Muscle layer of colon (tissue), 2 donors: Measurements from ENCODE around the gene RPS6KA2.

Experiments
- H3K27ac ChIP-seq: one replicate; pipeline ENCODE4 v1.7.0; 2013; ENCODE audit warnings: low read depth, mild to moderate bottlenecking, low read length, moderate library complexity
- H3K27me3 ChIP-seq, 2 donors: one replicate each; pipeline ENCODE4 v1.7.0; 2013; ENCODE audit warnings: low read length in 2 of 2, mild to moderate bottlenecking in 2 of 2; ENCODE audit not compliant: insufficient read depth in 2 of 2, control insufficient read depth in 1 of 2
- H3K36me3 ChIP-seq: one replicate; pipeline ENCODE4 v1.7.0; 2013; ENCODE audit warnings: mild to moderate bottlenecking, low read length; ENCODE audit not compliant: insufficient read depth
- H3K4me1 ChIP-seq: one replicate; pipeline ENCODE4 v1.7.0; 2013; ENCODE audit warnings: mild to moderate bottlenecking, low read length; ENCODE audit not compliant: insufficient read depth
- H3K4me3 ChIP-seq, 2 donors: one replicate each; pipeline ENCODE4 v1.7.0; 2013; ENCODE audit warnings: low read length in 2 of 2, low read depth in 1 of 2, mild to moderate bottlenecking in 1 of 2, moderate library complexity in 1 of 2
- H3K9ac ChIP-seq: one replicate; pipeline ENCODE4 v1.7.0; 2013; ENCODE audit warnings: low read length
- H3K9me3 ChIP-seq: one replicate; pipeline ENCODE4 v1.7.0; 2013; ENCODE audit warnings: mild to moderate bottlenecking, low read length
- donor health status: abdominal sarcoma.
- donor health status: Adenocarcinoma of cecum.

RPS6KA2 gene

DNA sequence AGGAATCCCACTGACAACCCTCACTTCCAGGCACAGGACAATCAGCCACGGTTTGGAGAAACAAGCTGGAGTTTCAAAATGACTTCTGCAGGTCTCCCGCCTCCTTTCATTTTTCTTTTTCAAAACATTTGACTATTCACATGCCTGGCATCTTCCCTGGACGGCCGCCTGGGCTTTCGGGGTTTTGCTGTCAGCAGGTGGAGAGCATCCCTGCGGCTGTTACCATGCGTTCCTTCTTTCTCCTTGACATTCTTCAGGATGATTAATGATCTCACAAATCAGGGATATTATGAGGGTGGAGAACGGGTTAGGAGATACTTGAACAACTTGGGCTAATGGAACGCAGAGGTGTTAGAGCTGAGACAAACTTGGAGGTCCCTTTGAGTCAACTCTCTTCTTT lies 101.5 kb downstream of the RPS6KA2 start:
- no peaks in the 10 kb centered on the region for H3K27me3 ChIP-seq
- H3K4me1 ChIP-seq, result no peaks in the 10 kb centered on the region
- no peak overlapping the region for H3K27ac ChIP-seq
- no peaks in the 10 kb centered on the region for H3K9me3 ChIP-seq
- no peak overlapping the region for H3K9ac ChIP-seq
- H3K36me3 ChIP-seq, result no peaks in the 10 kb centered on the region
- H3K4me3 ChIP-seq, result no peak overlapping the region

DNA sequence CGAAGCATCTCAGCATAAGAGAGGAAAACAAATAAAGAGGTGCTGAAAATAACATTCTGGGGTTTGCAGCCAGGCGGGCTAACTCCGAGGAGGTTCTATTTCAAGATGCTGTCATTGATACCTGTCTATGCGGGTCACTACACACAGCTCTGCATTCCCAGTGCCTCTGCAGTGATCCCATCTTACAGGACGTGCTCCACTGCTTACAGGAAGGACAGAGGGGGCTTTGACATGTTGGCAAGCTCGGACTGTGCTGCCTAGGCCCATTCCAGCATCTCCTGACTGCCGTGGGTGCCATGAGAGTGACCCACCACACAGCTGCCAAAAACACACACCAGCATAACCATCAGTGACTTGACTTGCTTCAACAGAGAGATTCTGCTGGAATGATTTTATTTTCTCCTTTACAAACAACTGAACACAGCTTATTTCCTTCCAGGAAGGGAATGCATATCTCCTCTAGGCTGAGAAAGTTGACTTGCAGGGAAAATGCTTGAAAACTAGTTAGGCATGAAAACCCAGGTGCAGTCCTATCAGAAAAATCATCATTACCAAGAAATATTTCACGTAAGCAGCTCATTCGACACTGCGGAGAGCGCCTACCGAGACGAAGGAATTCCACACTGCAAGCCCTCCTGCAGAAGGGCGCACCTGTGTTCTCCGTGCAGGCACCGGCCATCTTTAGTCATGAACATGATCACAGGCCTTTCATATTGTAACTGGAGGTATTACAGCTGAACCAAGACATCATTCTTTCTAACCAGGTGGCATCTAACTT lies 103.1 kb downstream of the RPS6KA2 start:
- H3K9me3 ChIP-seq, result no peaks in the 10 kb centered on the region
- no peaks in the 10 kb centered on the region for H3K4me1 ChIP-seq
- no peaks in the 10 kb centered on the region for H3K36me3 ChIP-seq
- no peaks in the 10 kb centered on the region for H3K27me3 ChIP-seq
- H3K4me3 ChIP-seq, result no peak overlapping the region
- H3K9ac ChIP-seq, result no peak overlapping the region
- no peak overlapping the region for H3K27ac ChIP-seq

DNA sequence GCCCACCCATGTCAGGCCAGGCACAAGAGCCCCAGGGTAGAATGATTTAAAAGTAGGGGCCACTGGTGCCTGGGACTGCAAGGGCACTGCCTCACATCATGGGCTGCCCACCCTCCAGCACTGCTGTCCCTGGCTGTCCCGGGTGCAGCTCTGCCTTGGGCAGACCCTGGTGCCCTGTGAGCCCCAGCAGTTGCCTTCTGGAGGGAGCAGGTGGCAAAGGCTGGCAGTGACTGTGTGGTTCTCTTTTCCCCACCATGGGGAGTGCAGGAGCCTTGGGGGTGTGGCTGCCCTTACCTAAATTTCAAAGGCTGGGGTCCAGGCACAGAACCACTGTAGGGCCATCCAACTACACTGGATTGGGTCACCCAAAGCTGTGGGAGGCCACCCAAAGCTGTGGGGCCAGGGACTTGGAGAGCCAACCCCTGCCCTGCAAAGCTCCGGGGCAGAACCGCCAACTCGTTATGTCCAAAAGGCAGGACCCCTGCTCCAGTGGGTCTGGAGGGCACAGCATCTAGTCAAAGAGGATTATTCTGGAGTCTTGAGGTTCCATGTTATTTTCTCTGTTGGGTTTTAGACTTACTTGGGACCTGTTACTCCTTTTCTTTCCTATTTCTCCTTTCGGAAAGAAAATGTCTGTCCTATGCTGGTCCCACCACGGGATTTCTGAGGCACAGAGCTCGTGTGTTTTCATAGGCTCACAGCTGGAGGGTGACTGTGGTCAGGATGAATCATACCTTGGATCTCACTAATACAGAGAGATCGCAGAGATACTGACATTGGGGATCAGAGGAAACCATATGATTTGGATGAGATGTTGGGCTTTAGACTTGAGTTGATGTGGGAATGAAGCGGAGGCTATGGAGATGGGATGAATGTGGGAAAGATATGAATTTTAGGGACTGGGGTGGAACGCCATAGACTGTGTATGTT lies 105.9 kb downstream of the RPS6KA2 start:
- Histone ChIP-seq H3K4me3 (no peak overlapping the region), H3K27ac (no peak overlapping the region), H3K36me3 (no peaks in the 10 kb centered on the region), H3K4me1 (no peaks in the 10 kb centered on the region), H3K9me3 (no peaks in the 10 kb centered on the region), H3K27me3 (no peaks in the 10 kb centered on the region), H3K9ac (no peak overlapping the region)

DNA sequence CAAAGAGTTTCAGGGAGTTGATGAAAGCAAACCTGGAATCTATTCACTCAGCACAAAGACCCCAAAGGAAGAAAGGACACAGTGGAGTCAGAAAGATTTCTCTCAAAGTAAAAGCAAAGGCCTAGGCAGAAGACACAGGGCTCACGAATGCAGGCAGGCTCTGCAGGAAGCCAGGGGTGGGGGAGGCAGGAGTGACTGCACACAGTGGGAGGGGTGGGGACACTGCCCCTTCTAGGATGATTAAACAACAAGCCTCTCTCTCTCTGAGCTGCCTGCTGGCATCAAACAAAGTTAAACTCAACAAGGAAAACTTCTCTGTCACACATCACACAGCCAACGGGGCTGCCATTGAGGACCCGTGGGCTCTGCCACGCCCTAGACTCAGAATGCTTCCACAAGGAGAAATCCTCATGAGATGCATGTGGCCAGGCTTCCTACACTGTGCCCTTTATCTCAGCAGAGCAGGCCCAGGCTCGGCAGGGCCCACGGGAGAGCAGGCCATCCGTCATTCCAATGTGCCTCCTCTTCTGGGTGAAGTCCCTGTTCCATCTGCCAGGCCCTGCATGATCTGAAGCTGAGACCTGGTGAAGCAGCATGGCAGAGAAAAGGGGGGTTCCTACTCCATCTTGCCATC lies 110.7 kb downstream of the RPS6KA2 start:
- no peaks in the 10 kb centered on the region for H3K9me3 ChIP-seq
- H3K36me3 ChIP-seq, result no peaks in the 10 kb centered on the region
- H3K9ac ChIP-seq, result no peak overlapping the region
- no peak overlapping the region for H3K4me3 ChIP-seq
- H3K27me3 ChIP-seq, result no peaks in the 10 kb centered on the region
- no peaks in the 10 kb centered on the region for H3K4me1 ChIP-seq
- no peak overlapping the region for H3K27ac ChIP-seq

DNA sequence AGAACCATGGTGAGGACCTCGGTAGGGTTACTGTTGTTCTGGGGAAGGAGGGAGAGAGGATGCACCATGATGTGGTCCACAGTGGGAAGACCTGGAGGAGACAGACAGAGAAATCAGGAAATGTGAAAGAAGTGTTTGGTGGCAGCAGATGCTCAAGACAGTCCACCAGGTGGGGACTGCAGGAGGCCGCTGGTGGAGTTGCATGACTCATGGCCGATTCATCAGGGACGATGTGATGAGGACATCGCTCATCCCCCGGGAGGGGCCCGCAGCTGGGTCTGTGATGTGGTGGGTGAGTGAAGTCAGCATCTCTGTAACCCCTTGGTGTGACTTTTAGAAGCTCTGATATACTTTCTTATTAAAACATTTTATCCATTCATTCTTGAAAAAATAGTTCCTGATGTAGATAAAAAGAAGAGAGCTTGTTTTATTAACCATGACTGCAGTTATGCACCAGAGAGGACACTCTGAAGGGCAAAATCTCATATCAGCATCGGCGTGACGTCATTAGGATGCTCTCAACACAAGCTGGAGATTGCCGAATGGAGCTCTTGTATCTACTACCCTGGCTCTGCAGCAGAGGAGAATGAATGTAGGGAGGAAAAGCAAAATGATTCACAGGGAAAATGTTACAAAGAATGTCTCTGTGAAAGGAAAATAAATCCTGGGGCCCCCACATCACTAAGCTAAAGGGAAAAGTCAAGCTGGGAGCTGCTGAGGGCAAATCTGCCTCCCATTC lies 111.8 kb downstream of the RPS6KA2 start:
- Histone ChIP-seq H3K36me3 (no peaks in the 10 kb centered on the region), H3K27me3 (no peaks in the 10 kb centered on the region), H3K9me3 (no peaks in the 10 kb centered on the region), H3K27ac (no peak overlapping the region), H3K4me1 (no peaks in the 10 kb centered on the region), H3K9ac (no peak overlapping the region), H3K4me3 (no peak overlapping the region)

DNA sequence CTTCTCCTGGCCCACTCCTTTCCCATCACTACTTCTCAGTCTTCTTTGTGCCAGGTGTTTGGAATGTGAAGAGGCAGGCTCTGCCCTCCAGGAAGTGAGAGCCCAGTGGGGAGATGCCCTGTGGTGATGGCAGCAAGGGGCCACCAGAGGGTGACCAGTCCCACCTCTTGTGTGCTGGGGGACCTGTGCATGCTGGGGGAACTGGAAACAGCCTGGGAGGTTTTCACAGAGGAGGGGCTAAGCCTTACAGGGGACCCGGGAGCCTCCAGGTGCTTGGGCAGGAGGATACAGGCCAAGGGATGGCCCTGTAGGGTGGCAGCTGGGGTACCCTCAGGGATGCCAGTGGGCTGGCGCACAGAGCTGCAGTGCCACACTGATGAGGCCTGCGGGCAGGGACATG lies 112.9 kb downstream of the RPS6KA2 start:
- peaks cover 3% of the 10 kb centered on the region for H3K36me3 ChIP-seq
- H3K9me3 ChIP-seq, result no peaks in the 10 kb centered on the region
- no peak overlapping the region for H3K27ac ChIP-seq
- no peak overlapping the region for H3K9ac ChIP-seq
- no peaks in the 10 kb centered on the region for H3K4me1 ChIP-seq
- H3K4me3 ChIP-seq, result no peak overlapping the region
- no peaks in the 10 kb centered on the region for H3K27me3 ChIP-seq

DNA sequence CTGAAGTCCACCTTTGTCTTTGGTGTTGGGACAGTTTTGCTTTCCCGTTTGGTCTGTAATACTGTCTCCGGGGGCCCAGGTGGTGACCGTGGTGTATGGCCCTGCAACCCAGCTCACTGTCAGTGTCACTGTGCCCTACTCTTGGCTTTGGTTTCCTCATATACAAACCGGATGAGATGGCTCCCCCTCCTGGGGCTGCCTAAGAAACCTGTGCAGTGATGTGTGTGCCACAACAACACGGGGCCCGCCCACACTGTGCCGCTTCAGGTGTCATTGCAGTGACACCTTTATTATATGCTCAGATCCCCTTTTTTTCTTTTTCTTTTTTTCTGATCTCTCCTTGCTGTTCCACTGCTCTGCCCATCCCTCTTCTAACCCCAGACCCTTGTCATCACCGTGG lies 114.5 kb downstream of the RPS6KA2 start:
- no peaks in the 10 kb centered on the region for H3K27me3 ChIP-seq
- H3K9ac ChIP-seq, result no peak overlapping the region
- H3K27ac ChIP-seq, result no peak overlapping the region
- H3K4me1 ChIP-seq, result no peaks in the 10 kb centered on the region
- H3K9me3 ChIP-seq, result no peaks in the 10 kb centered on the region
- H3K36me3 ChIP-seq, result peaks cover 6% of the 10 kb centered on the region
- H3K4me3 ChIP-seq, result no peak overlapping the region

DNA sequence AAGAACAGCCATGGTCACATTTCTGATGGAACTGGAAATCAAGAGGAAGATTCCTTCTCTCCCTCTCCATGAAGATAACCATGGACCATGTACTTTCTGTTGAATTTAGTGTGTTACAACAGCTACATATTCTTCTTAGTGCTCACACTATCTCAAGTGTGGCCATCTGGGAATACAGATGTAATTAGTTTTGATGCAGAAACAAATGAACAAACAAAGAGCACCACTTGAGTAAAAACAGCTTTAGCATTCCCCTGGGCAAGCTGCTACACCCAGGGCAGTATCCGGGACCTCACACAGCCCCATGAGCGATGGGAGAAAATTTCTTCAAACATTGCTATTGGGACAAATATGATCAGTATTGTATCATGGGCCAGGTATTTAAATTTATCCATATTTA lies 115.7 kb downstream of the RPS6KA2 start:
- no peaks in the 10 kb centered on the region for H3K9me3 ChIP-seq
- H3K27ac ChIP-seq, result no peak overlapping the region
- no peaks in the 10 kb centered on the region for H3K4me1 ChIP-seq
- H3K27me3 ChIP-seq, result no peaks in the 10 kb centered on the region
- H3K4me3 ChIP-seq, result no peak overlapping the region
- H3K9ac ChIP-seq, result no peak overlapping the region
- H3K36me3 ChIP-seq, result peaks cover 6% of the 10 kb centered on the region

DNA sequence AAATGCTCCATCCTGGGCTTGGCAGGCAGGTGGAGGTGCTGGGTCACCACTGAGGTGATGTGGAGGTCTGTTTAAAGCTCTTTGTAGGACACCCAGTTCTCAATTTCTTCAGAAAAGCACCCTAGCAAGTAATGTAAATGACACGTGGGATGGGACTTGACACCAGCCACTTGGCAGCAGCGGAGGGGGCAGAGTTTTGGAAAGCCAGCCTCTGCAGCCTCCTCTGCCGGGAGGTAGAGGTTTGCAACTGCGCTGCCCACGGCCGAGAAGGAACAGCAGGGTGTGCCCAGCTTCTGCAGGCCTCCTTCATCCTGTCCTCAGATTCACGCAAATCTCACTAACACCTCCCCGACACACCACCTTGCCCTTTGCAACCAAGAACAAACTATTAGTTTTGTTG lies 117.9 kb downstream of the RPS6KA2 start:
- Histone ChIP-seq H3K4me3 (no peak overlapping the region), H3K36me3 (peaks cover 6% of the 10 kb centered on the region), H3K27ac (no peak overlapping the region), H3K9ac (no peak overlapping the region), H3K9me3 (no peaks in the 10 kb centered on the region), H3K27me3 (no peaks in the 10 kb centered on the region), H3K4me1 (no peaks in the 10 kb centered on the region)

DNA sequence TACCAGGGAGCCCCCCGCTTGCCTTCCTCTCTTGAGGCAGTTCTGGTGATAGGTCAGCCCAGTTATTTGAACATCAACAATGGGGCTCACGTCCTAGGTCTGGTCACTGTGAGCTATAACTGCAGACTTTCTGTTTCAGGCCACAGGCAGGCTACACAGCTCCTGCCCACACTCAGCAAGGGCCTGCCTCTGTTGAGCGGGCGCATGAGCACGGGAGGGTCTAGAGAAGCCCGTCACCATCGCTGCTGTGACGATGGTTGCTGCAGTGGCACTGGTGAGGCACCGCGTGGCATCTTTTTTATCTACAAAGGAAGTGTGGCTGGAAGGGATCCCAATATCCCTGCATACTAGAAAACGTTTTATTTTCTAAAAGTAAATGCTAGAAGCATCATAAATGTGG lies 118.3 kb downstream of the RPS6KA2 start:
- peaks cover 6% of the 10 kb centered on the region for H3K36me3 ChIP-seq
- H3K4me1 ChIP-seq, result no peaks in the 10 kb centered on the region
- H3K27me3 ChIP-seq, result no peaks in the 10 kb centered on the region
- no peak overlapping the region for H3K4me3 ChIP-seq
- H3K27ac ChIP-seq, result no peak overlapping the region
- no peaks in the 10 kb centered on the region for H3K9me3 ChIP-seq
- no peak overlapping the region for H3K9ac ChIP-seq
